Keratinocyte (primary cell): ENCODE results near the gene NOL7. TPM values are rescaled to one million over a fixed set of nuclear protein-coding genes. Genes with fewer than 3 reads are reported as not detected.

ENCODE experiments used
- DNase-seq: peaks from one replicate; pipeline ENCODE4 v3.0.0-alpha.2; 2011; ENCODE audit warnings: low read depth, missing footprints, low spot score
- FAIRE-seq: peaks from 2 replicates; lab custom pipeline; 2011; peaks lifted over from hg19 to GRCh38; lab: Jason Lieb, UNC
- H2AFZ ChIP-seq: 2 replicates; pipeline ENCODE4 v1.6.0; 2012; ENCODE audit warnings: low read length, control low read depth, inconsistent platforms; ENCODE audit not compliant: control insufficient read depth
- H3K27ac ChIP-seq: 2 replicates; pipeline ENCODE4 v1.5.1; 2011; ENCODE audit warnings: low read length; ENCODE audit not compliant: control insufficient read depth, insufficient read depth
- H3K27me3 ChIP-seq: 3 replicates; pipeline ENCODE4 v1.6.0; 2011; ENCODE audit warnings: low read length; ENCODE audit not compliant: control insufficient read depth, insufficient read depth; ENCODE audit errors: extremely low read depth
- H3K36me3 ChIP-seq, 2 experiments: 2 replicates in 1 of 2; 3 replicates in 1 of 2; pipeline ENCODE4 v1.5.1; 2011; ENCODE audit warnings: low read length in 2 of 2, mild to moderate bottlenecking in 1 of 2; ENCODE audit not compliant: control insufficient read depth in 2 of 2, insufficient read depth in 2 of 2; ENCODE audit errors: extremely low read depth in 1 of 2
- H3K4me1 ChIP-seq: 3 replicates; pipeline ENCODE4 v1.5.1; 2011; ENCODE audit warnings: low read length; ENCODE audit not compliant: control insufficient read depth, insufficient read depth; ENCODE audit errors: extremely low read depth
- H3K4me2 ChIP-seq: 3 replicates; pipeline ENCODE4 v1.6.0; 2011; ENCODE audit warnings: low read depth, low read length; ENCODE audit not compliant: control insufficient read depth, insufficient read depth; ENCODE audit errors: extremely low read depth
- H3K4me3 ChIP-seq, 3 experiments: fragments of 200-600 bp in 1 of 3; sonication (generic) in 1 of 3; 2 replicates in 2 of 3; 3 replicates in 1 of 3; pipeline ENCODE4 v1.5.1; 2011 to 2016; ENCODE audit warnings: low read length in 3 of 3, mild to moderate bottlenecking in 3 of 3, control low read depth in 2 of 3, inconsistent platforms in 1 of 3, low read depth in 1 of 3, mixed read lengths in 1 of 3, mixed run types in 1 of 3, moderate library complexity in 1 of 3; ENCODE audit not compliant: control insufficient read depth in 2 of 3, insufficient read depth in 2 of 3; ENCODE audit errors: extremely low read depth in 1 of 3
- H3K79me2 ChIP-seq: 2 replicates; pipeline ENCODE4 v1.6.0; 2012; ENCODE audit warnings: low read length; ENCODE audit not compliant: control insufficient read depth, insufficient read depth
- H3K9ac ChIP-seq: 3 replicates; pipeline ENCODE4 v1.6.0; 2011; ENCODE audit warnings: low read length; ENCODE audit not compliant: control insufficient read depth, insufficient read depth; ENCODE audit errors: extremely low read depth
- H3K9me1 ChIP-seq: 3 replicates; pipeline ENCODE4 v1.6.0; 2011; ENCODE audit warnings: low read length; ENCODE audit not compliant: control insufficient read depth, insufficient read depth; ENCODE audit errors: extremely low read depth
- H3K9me3 ChIP-seq: 2 replicates; pipeline ENCODE4 v1.5.1; 2012; ENCODE audit warnings: low read depth, low read length; ENCODE audit not compliant: control insufficient read depth
- H4K20me1 ChIP-seq: 3 replicates; pipeline ENCODE4 v1.6.0; 2011; ENCODE audit warnings: low read length; ENCODE audit not compliant: control insufficient read depth, insufficient read depth; ENCODE audit errors: extremely low read depth
- EZH2 ChIP-seq: IDR thresholded peaks from one replicate; pipeline ENCODE4 v1.6.1; 2012; ENCODE audit warnings: inconsistent platforms, mild to moderate bottlenecking, low read length, moderate library complexity
- dilution Hi-C: fragments of 300-500 bp; cut with MboI; formaldehyde crosslinking; loops from one replicate; pipeline ENCODE4 v1.7.0; 2020; ENCODE audit warnings: low sequenced_read_pairs; ENCODE audit not compliant: extremely low pct_ligation_motif_present
- polyA plus RNA-seq, 5 experiments: library from polyadenylated mRNA; depleted of rRNA in 3 of 5; stranded (reverse) in 3 of 5; stranded (forward) in 1 of 5; unstranded in 1 of 5; fragments of >200 nt; gene quantifications; 1 replicate in 1 of 5; 2 replicates in 3 of 5; 3 replicates in 1 of 5; pipeline versions ENCODE4 v1.2.1 to v1.2.3, GENCODE V29; 2011 to 2012; ENCODE audit warnings: missing spikeins in 2 of 5, low read depth in 1 of 5, low replicate concordance in 1 of 5
- TF ChIP-seq, protein P1 (sequence below), 3 experiments: IDR thresholded peaks in 1 of 3; conservative IDR thresholded peaks in 1 of 3; optimal IDR thresholded peaks in 1 of 3; 2 replicates in 2 of 3; 3 replicates in 1 of 3; pipeline versions ENCODE3 to v1.5.1; 2011; ENCODE audit warnings: low read length in 3 of 3, mild to moderate bottlenecking in 3 of 3, moderate library complexity in 2 of 3, control low read depth in 1 of 3, inconsistent platforms in 1 of 3; ENCODE audit not compliant: insufficient read depth in 2 of 3; ENCODE audit errors: extremely low read depth in 1 of 3

Gene NOL7
- polyA plus RNA-seq, 1 donor (not counting 4 experiments of a cell fraction or from before 2014, with no cell fraction given), result 45.3 TPM

DNA sequence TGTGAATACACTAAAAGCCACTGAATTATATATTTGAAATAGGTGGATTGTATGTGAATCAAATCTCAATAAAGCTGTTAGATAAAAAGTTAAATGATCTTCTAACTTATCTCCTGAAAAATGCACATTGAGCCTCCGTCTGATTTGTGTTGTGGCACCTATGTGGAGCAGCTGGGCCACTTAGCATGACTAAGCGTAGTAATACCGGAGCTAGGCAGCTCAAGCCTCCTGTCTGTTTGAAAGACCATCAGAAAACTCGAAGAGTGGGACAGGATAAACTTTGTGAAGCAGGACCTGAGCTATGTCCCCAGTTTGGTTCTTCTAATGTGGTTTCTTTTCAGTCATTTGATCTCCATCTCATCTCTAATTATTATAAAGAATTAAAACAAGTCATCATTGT is 11.0 kb upstream of the NOL7 start:
- H3K4me2 ChIP-seq, result no peak overlapping the region
- H3K4me1 ChIP-seq, result no peaks in the 10 kb centered on the region
- no peak overlapping the region for H3K9ac ChIP-seq
- H3K27me3 ChIP-seq, result no peaks in the 10 kb centered on the region
- no peaks in the 10 kb centered on the region for H3K79me2 ChIP-seq
- no peak overlapping the region for H2AFZ ChIP-seq
- H3K4me3 ChIP-seq, result no peak overlapping the region
- no peaks in the 10 kb centered on the region for H3K9me3 ChIP-seq
- DNase-seq (no peak), FAIRE-seq (no peak)
- no peak overlapping the region for H3K27ac ChIP-seq
- no peaks in the 10 kb centered on the region for H4K20me1 ChIP-seq
- TF ChIP-seq EZH2, result no peak
- TF ChIP-seq, protein P1, sequence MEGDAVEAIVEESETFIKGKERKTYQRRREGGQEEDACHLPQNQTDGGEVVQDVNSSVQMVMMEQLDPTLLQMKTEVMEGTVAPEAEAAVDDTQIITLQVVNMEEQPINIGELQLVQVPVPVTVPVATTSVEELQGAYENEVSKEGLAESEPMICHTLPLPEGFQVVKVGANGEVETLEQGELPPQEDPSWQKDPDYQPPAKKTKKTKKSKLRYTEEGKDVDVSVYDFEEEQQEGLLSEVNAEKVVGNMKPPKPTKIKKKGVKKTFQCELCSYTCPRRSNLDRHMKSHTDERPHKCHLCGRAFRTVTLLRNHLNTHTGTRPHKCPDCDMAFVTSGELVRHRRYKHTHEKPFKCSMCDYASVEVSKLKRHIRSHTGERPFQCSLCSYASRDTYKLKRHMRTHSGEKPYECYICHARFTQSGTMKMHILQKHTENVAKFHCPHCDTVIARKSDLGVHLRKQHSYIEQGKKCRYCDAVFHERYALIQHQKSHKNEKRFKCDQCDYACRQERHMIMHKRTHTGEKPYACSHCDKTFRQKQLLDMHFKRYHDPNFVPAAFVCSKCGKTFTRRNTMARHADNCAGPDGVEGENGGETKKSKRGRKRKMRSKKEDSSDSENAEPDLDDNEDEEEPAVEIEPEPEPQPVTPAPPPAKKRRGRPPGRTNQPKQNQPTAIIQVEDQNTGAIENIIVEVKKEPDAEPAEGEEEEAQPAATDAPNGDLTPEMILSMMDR (optimal IDR thresholded peaks at IDR 0.05 in 1 of 3, IDR thresholded peaks at IDR 0.05 in 1 of 3, conservative IDR thresholded peaks at IDR 0.05 in 1 of 3; ENCODE audit: extremely low read depth in 1 of 3, insufficient read depth in 2 of 3, low read length in 3 of 3), result no peak
- H3K36me3 ChIP-seq, result peaks cover 0 to 4% of the 10 kb centered on the region in 2 experiments
- dilution Hi-C loops, result no loop called here
- no peaks in the 10 kb centered on the region for H3K9me1 ChIP-seq

DNA sequence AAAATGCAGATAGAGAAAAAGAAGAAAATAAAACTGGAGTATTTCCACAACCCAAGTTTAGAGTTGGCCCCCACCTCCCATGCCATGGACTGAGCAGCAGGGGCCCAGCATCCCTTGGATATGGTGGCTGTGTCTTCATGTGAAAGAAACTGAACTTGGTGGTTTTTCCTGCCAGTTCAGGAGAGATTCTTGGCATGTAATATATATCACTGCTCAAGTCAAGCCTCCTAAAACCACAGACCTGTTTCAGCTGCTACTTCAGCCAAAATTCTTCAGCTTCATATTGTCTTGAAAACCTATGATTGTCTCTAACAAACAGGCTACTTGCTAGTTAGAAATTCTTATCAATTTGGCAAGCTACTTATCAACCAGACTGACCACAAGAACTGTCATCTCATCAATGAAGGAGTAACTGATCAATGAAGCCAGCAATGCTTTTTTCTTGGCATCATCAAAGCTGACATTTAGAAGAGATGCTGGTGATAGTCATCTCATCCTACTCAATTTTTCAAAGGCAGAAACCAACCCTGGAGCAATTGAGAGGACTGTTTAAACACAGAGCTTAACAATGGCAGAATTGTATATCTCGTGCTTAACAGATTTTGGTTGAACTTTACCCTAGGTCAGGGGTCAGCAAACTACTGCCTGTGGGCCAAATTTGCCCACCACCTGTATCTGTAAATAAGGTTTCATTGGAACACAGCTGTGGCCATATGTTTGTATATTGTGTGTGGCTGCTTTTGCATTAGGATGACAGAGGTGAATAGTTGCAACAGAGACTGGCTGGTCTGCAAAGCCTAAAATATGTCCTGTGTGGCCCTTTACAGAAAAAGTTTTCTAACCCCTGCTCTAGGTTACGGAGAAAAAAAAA is 10.4 kb upstream of the NOL7 start:
- TF ChIP-seq, protein P1 (optimal IDR thresholded peaks at IDR 0.05 in 1 of 3, IDR thresholded peaks at IDR 0.05 in 1 of 3, conservative IDR thresholded peaks at IDR 0.05 in 1 of 3; ENCODE audit: extremely low read depth in 1 of 3, insufficient read depth in 2 of 3, low read length in 3 of 3), result no peak
- no peak for TF ChIP-seq EZH2
- Histone ChIP-seq H4K20me1 (no peaks in the 10 kb centered on the region), H3K27me3 (no peaks in the 10 kb centered on the region), H3K79me2 (no peaks in the 10 kb centered on the region), H3K4me1 (no peaks in the 10 kb centered on the region), H3K27ac (no peak overlapping the region), H3K4me3 (no peak overlapping the region), H3K9me1 (no peaks in the 10 kb centered on the region), H2AFZ (no peak overlapping the region), H3K4me2 (no peak overlapping the region), H3K9ac (no peak overlapping the region), H3K36me3 (peaks cover 0 to 4% of the 10 kb centered on the region in 2 experiments), H3K9me3 (no peaks in the 10 kb centered on the region)
- dilution Hi-C loops, result no loop called here
- DNase-seq (no peak), FAIRE-seq (no peak)
